HEK293T (cell line): ENCODE measurements around the gene ARHGEF28.

Source experiments
- CTCF ChIA-PET: fragments of 350-600 bp; formaldehyde crosslinking; extraction: SDS; loops from one replicate; lab custom pipeline; 2021; ENCODE audit warnings: antibody characterized with exemption, inconsistent platforms; lab: Yijun Ruan, JAX
- POLR2A ChIA-PET: fragments of 350-600 bp; formaldehyde crosslinking; extraction: SDS; loops from one replicate; lab custom pipeline; 2020; ENCODE audit warnings: antibody characterized with exemption, inconsistent platforms; lab: Yijun Ruan, JAX
- DNase-seq: peaks from one replicate; pipeline ENCODE4 v3.0.0; 2012; ENCODE audit warnings: mixed read lengths; ENCODE audit errors: extremely low spot score
- ARNT ChIP-seq: fragments of 450-650 bp; IDR thresholded peaks from 2 replicates; pipeline ENCODE4 v1.6.1; 2017; ENCODE audit warnings: mild to moderate bottlenecking
- BHLHE40 ChIP-seq: fragments of 450-650 bp; IDR thresholded peaks from 2 replicates; pipeline ENCODE4 v1.6.1; 2016; ENCODE audit warnings: mild to moderate bottlenecking, moderate library complexity, borderline replicate concordance
- CTBP1 ChIP-seq: fragments of 450-650 bp; IDR thresholded peaks from 2 replicates; pipeline ENCODE4 v1.6.1; 2016; ENCODE audit warnings: borderline replicate concordance
- ELF4 ChIP-seq: fragments of 450-650 bp; IDR thresholded peaks from 2 replicates; pipeline ENCODE4 v1.6.1; 2017; ENCODE audit warnings: antibody characterized with exemption
- FOXA1 ChIP-seq: fragments of 450-650 bp; IDR thresholded peaks from 2 replicates; pipeline ENCODE4 v1.6.1; 2016; ENCODE audit warnings: mild to moderate bottlenecking
- FOXK2 ChIP-seq: fragments of 450-650 bp; IDR thresholded peaks from 2 replicates; pipeline ENCODE4 v1.6.1; 2016; ENCODE audit warnings: mild to moderate bottlenecking
- FOXM1 ChIP-seq: fragments of 450-650 bp; IDR thresholded peaks from 2 replicates; pipeline ENCODE4 v1.6.1; 2017; ENCODE audit warnings: mild to moderate bottlenecking, borderline replicate concordance
- HDGF ChIP-seq: fragments of 450-650 bp; IDR thresholded peaks from 2 replicates; pipeline ENCODE4 v1.6.1; 2017; ENCODE audit warnings: antibody characterized with exemption, borderline replicate concordance
- L3MBTL2 ChIP-seq: fragments of 450-650 bp; conservative IDR thresholded peaks from 2 replicates; pipeline ENCODE4 v1.6.1; 2016; ENCODE audit warnings: mild to moderate bottlenecking
- LEF1 ChIP-seq: fragments of 450-650 bp; IDR thresholded peaks from 2 replicates; pipeline ENCODE4 v1.6.1; 2017; ENCODE audit warnings: mild to moderate bottlenecking, borderline replicate concordance
- NFRKB ChIP-seq: fragments of 450-650 bp; IDR thresholded peaks from 2 replicates; pipeline ENCODE4 v1.6.1; 2016; ENCODE audit warnings: mild to moderate bottlenecking, moderate library complexity
- PKNOX1 ChIP-seq: fragments of 450-650 bp; IDR thresholded peaks from 2 replicates; pipeline ENCODE4 v1.6.1; 2016
- SP1 ChIP-seq: fragments of 450-650 bp; IDR thresholded peaks from 2 replicates; pipeline ENCODE4 v1.6.1; 2017
- SUZ12 ChIP-seq: fragments of 450-650 bp; IDR thresholded peaks from 2 replicates; pipeline ENCODE4 v1.6.1; 2016; ENCODE audit warnings: mild to moderate bottlenecking
- TARDBP ChIP-seq: fragments of 450-650 bp; IDR thresholded peaks from 2 replicates; pipeline ENCODE4 v1.6.1; 2016
- ZNF384 ChIP-seq: fragments of 450-650 bp; IDR thresholded peaks from 2 replicates; pipeline ENCODE4 v1.6.1; 2016

Gene ARHGEF28

GRCh38 chr5:73668017-73668416, 42.0 kb downstream of the ARHGEF28 start:
- CTCF ChIA-PET, result no interaction called here
- DNase-seq, result no peak
- POLR2A ChIA-PET, result no interaction called here
- TF ChIP-seq ZNF384 (no peak), ARNT (no peak), L3MBTL2 (no peak), HDGF (no peak), NFRKB (no peak), FOXK2 (no peak), LEF1 (no peak), TARDBP (no peak), FOXM1 (no peak), BHLHE40 (no peak), SP1 (no peak), SUZ12 (no peak), CTBP1 (no peak)

GRCh38 chr5:73668486-73669111, 42.6 kb downstream of the ARHGEF28 start:
- ChIA-PET CTCF (no interaction called here), POLR2A (no interaction called here)
- DNase-seq, result no peak
- no peak for TF ChIP-seq HDGF
- no peak for TF ChIP-seq FOXK2
- no peak for TF ChIP-seq FOXA1
- TF ChIP-seq L3MBTL2, result no peak
- no peak for TF ChIP-seq BHLHE40
- no peak for TF ChIP-seq TARDBP
- TF ChIP-seq FOXM1, result no peak
- no peak for TF ChIP-seq ARNT
- no peak for TF ChIP-seq SP1
- TF ChIP-seq ELF4, result no peak

GRCh38 chr5:73670731-73671130, 44.7 kb downstream of the ARHGEF28 start:
- ChIA-PET POLR2A (no interaction called here), CTCF (no interaction called here)
- no peak for DNase-seq
- TF ChIP-seq ZNF384 (no peak), ARNT (no peak), CTBP1 (no peak), NFRKB (no peak), PKNOX1 (no peak), SUZ12 (no peak), TARDBP (no peak), BHLHE40 (no peak), FOXA1 (no peak), LEF1 (no peak), SP1 (no peak), FOXM1 (no peak), L3MBTL2 (no peak), ELF4 (no peak), FOXK2 (no peak), HDGF (no peak)

GRCh38 chr5:73672132-73672531, 46.1 kb downstream of the ARHGEF28 start:
- TF ChIP-seq FOXM1 (no peak), FOXA1 (no peak), PKNOX1 (no peak), NFRKB (no peak), ZNF384 (no peak), FOXK2 (no peak), ARNT (no peak), LEF1 (no peak), CTBP1 (no peak), L3MBTL2 (no peak), TARDBP (no peak)
- CTCF ChIA-PET, result no interaction called here
- POLR2A ChIA-PET, result no interaction called here
- DNase-seq, result no peak

- ChIA-PET CTCF (interaction anchor here (1.1 kb wide), 1 partner anchor 20 kb away, joined by 3 read pairs; no protein-coding TSS in a partner anchor), POLR2A (no interaction called here)
- TF ChIP-seq CTBP1 (no peak), TARDBP (no peak), LEF1 (no peak), L3MBTL2 (no peak), HDGF (no peak)
- DNase-seq, result no peak
Measured at GRCh38 chr5:73673161-73673591, 47.2 kb downstream of the ARHGEF28 start.

GRCh38 chr5:73674669-73675004, 48.6 kb downstream of the ARHGEF28 start:
- DNase-seq, result no peak
- ChIA-PET POLR2A (no interaction called here), CTCF (no interaction called here)
- TF ChIP-seq SUZ12 (no peak), HDGF (no peak), FOXM1 (no peak), FOXA1 (no peak), ZNF384 (no peak), ELF4 (no peak), PKNOX1 (no peak), NFRKB (no peak), CTBP1 (no peak), FOXK2 (no peak)
